ENCODE data around the gene ABLIM2.

Gene ABLIM2

GRCh38 chr4:8061145-8061544, 97.5 kb downstream of the ABLIM2 start:
- DNase-seq = no peak

- DNase-seq = no peak
These were observed 98.0 kb downstream of the ABLIM2 start for GRCh38 chr4:8060632-8061031.

- DNase-seq = no peak
These were observed 100.6 kb downstream of the ABLIM2 start for GRCh38 chr4:8058031-8058479.

- DNase-seq = no peak
These were observed 103.4 kb downstream of the ABLIM2 start for GRCh38 chr4:8055206-8055605.

GRCh38 chr4:8053688-8054449, 104.7 kb downstream of the ABLIM2 start:
- DNase-seq = no peak

- no peak for DNase-seq
These were observed 106.4 kb downstream of the ABLIM2 start for GRCh38 chr4:8052160-8052691.

- DNase-seq = no peak
These were observed 107.0 kb downstream of the ABLIM2 start for GRCh38 chr4:8051644-8052043.

GRCh38 chr4:8050555-8051206, 107.9 kb downstream of the ABLIM2 start:
- DNase-seq = no peak

- no peak for DNase-seq
These were observed 108.4 kb downstream of the ABLIM2 start for GRCh38 chr4:8050180-8050554.

GRCh38 chr4:8048856-8049676, 109.5 kb downstream of the ABLIM2 start:
- DNase-seq = no peak

GRCh38 chr4:8047837-8048678, 110.6 kb downstream of the ABLIM2 start:
- no peak for DNase-seq

- DNase-seq = no peak
These were observed 111.6 kb downstream of the ABLIM2 start for GRCh38 chr4:8046925-8047541.

- no peak for DNase-seq
These were observed 112.7 kb downstream of the ABLIM2 start for GRCh38 chr4:8045909-8046308.

GRCh38 chr4:8044699-8045098, 113.9 kb downstream of the ABLIM2 start:
- no peak for DNase-seq

GRCh38 chr4:8044244-8044643, 114.4 kb downstream of the ABLIM2 start:
- DNase-seq = no peak

- no peak for DNase-seq
These were observed 115.0 kb downstream of the ABLIM2 start for GRCh38 chr4:8043596-8043995.

- DNase-seq = no peak
These were observed 116.7 kb downstream of the ABLIM2 start for GRCh38 chr4:8041868-8042267.

- DNase-seq = no peak
These were observed 117.4 kb downstream of the ABLIM2 start for GRCh38 chr4:8041172-8041571.

GRCh38 chr4:8040607-8041006, 118.0 kb downstream of the ABLIM2 start:
- DNase-seq = no peak

GRCh38 chr4:8039853-8040252, 118.8 kb downstream of the ABLIM2 start:
- no peak for DNase-seq

GRCh38 chr4:8039290-8039689, 119.3 kb downstream of the ABLIM2 start:
- no peak for DNase-seq

- no peak for DNase-seq
These were observed 119.8 kb downstream of the ABLIM2 start for GRCh38 chr4:8038719-8039251.
